ENCODE measurements around the gene ACTMAP.

ACTMAP gene

GRCh38 chr19:40739871-40740703, 10.2 kb downstream of the ACTMAP start:
- in situ Hi-C loops (cut with HindIII; ENCODE audit: low pct_ligation_motif_present, low sequenced_read_pairs), result no loop called here
- no peak for DNase-seq
- H3K27me3 ChIP-seq (replicated peaks), result no peaks in the 10 kb centered on the region
- peaks cover 36% of the 10 kb centered on the region for H3K36me3 ChIP-seq (replicated peaks)
- H3K27ac ChIP-seq, result no peak overlapping the region
- H3K4me3 ChIP-seq (ENCODE audit: low read depth, low read length), result no peak overlapping the region
- no peak for TF ChIP-seq CTCF (IDR thresholded peaks at IDR 0.05; ENCODE audit: low read depth, low read length, missing control alignments)

GRCh38 chr19:40739030-40739839, 11.0 kb downstream of the ACTMAP start:
- no peak overlapping the region for H3K4me3 ChIP-seq (ENCODE audit: low read depth, low read length)
- TF ChIP-seq CTCF (IDR thresholded peaks at IDR 0.05; ENCODE audit: low read depth, low read length, missing control alignments), result no peak
- H3K36me3 ChIP-seq (replicated peaks), result peaks cover 41% of the 10 kb centered on the region
- in situ Hi-C loops (cut with HindIII; ENCODE audit: low pct_ligation_motif_present, low sequenced_read_pairs), result no loop called here
- no peak for DNase-seq
- no peaks in the 10 kb centered on the region for H3K27me3 ChIP-seq (replicated peaks)
- H3K27ac ChIP-seq, result no peak overlapping the region

- no peak for DNase-seq
- Histone ChIP-seq H3K4me3 (ENCODE audit: low read depth, low read length) (no peak overlapping the region), H3K27ac (no peak overlapping the region), H3K27me3 (replicated peaks) (no peaks in the 10 kb centered on the region), H3K36me3 (replicated peaks) (peaks cover 55% of the 10 kb centered on the region)
- in situ Hi-C loops (cut with HindIII; ENCODE audit: low pct_ligation_motif_present, low sequenced_read_pairs), result no loop called here
- TF ChIP-seq CTCF (IDR thresholded peaks at IDR 0.05; ENCODE audit: low read depth, low read length, missing control alignments), result no peak
Observed at GRCh38 chr19:40737102-40737644, 13.1 kb downstream of the ACTMAP start.

- Histone ChIP-seq H3K27me3 (replicated peaks) (no peaks in the 10 kb centered on the region), H3K4me3 (ENCODE audit: low read depth, low read length) (no peak overlapping the region), H3K27ac (no peak overlapping the region), H3K36me3 (replicated peaks) (peaks cover 55% of the 10 kb centered on the region)
- in situ Hi-C loops (cut with HindIII; ENCODE audit: low pct_ligation_motif_present, low sequenced_read_pairs), result no loop called here
- no peak for DNase-seq
- no peak for TF ChIP-seq CTCF (IDR thresholded peaks at IDR 0.05; ENCODE audit: low read depth, low read length, missing control alignments)
Observed at GRCh38 chr19:40736661-40737060, 13.6 kb downstream of the ACTMAP start.

- Histone ChIP-seq H3K36me3 (replicated peaks) (peaks cover 55% of the 10 kb centered on the region), H3K4me3 (ENCODE audit: low read depth, low read length) (no peak overlapping the region), H3K27ac (no peak overlapping the region), H3K27me3 (replicated peaks) (no peaks in the 10 kb centered on the region)
- in situ Hi-C loops (cut with HindIII; ENCODE audit: low pct_ligation_motif_present, low sequenced_read_pairs), result no loop called here
- DNase-seq, result no peak
- no peak for TF ChIP-seq CTCF (IDR thresholded peaks at IDR 0.05; ENCODE audit: low read depth, low read length, missing control alignments)
Observed at GRCh38 chr19:40735013-40735771, 15.1 kb downstream of the ACTMAP start.

Measured in brain microvascular endothelial cell (primary cell).